OCI-LY1 (cell line): ENCODE data around the gene TPO.
"Not testable (repeated sequence)": the region's sequence is repeated elsewhere in the genome, so short reads cannot be mapped to it uniquely, and the experiment has no call there.

Experiments
- H2AFZ ChIP-seq: fragments of 200-600 bp; sonication (generic), shearing (Covaris generic); 2 replicates; pipeline ENCODE4 v1.6.0; 2014; ENCODE audit warnings: antibody characterized with exemption, mild to moderate bottlenecking, low read length
- H3F3A ChIP-seq: fragments of 200-600 bp; sonication (generic), shearing (Covaris generic); 2 replicates; pipeline ENCODE4 v1.6.0; 2014; ENCODE audit warnings: mild to moderate bottlenecking, antibody characterized with exemption, low read length, moderate library complexity; ENCODE audit not compliant: insufficient read depth
- H3K27ac ChIP-seq: fragments of 200-600 bp; sonication (generic); 2 replicates; pipeline ENCODE4 v1.5.1; 2014; ENCODE audit warnings: low read length, mixed run types, mild to moderate bottlenecking, low read depth; ENCODE audit not compliant: poor library complexity, severe bottlenecking
- H3K27me3 ChIP-seq: fragments of 200-600 bp; sonication (generic); 2 replicates; pipeline ENCODE4 v1.6.0; 2014; ENCODE audit warnings: antibody characterized with exemption, mild to moderate bottlenecking, low read length, moderate library complexity; ENCODE audit not compliant: insufficient read depth
- H3K36me3 ChIP-seq: fragments of 200-600 bp; sonication (generic); 2 replicates; pipeline ENCODE4 v1.6.1; 2014; ENCODE audit warnings: mild to moderate bottlenecking, antibody characterized with exemption, low read length, moderate library complexity, mixed read lengths; ENCODE audit not compliant: insufficient read depth
- H3K4me1 ChIP-seq: fragments of 200-600 bp; sonication (generic); 2 replicates; pipeline ENCODE4 v1.5.1; 2014; ENCODE audit warnings: mild to moderate bottlenecking, low read length, moderate library complexity; ENCODE audit not compliant: insufficient read depth, severe bottlenecking
- H3K4me2 ChIP-seq: fragments of 200-600 bp; sonication (generic), shearing (Covaris generic); 2 replicates; pipeline ENCODE4 v1.6.1; 2014; ENCODE audit warnings: low read length
- H3K4me3 ChIP-seq: fragments of 200-600 bp; sonication (generic); 2 replicates; pipeline ENCODE4 v1.5.1; 2014; ENCODE audit warnings: low read length, low read depth, mild to moderate bottlenecking, mixed read lengths; ENCODE audit not compliant: poor library complexity, severe bottlenecking
- H3K79me2 ChIP-seq: fragments of 200-600 bp; shearing (Covaris generic); 2 replicates; pipeline ENCODE4 v1.6.1; 2016; ENCODE audit warnings: mixed run types, low read length, mixed read lengths; ENCODE audit not compliant: insufficient read depth
- H3K9ac ChIP-seq: fragments of 200-600 bp; sonication (generic), shearing (Covaris generic); 2 replicates; pipeline ENCODE4 v1.6.1; 2014; ENCODE audit warnings: mild to moderate bottlenecking, low read length, mixed read lengths
- H3K9me2 ChIP-seq: fragments of 200-600 bp; sonication (generic), shearing (Covaris generic); 2 replicates; pipeline ENCODE4 v1.6.1; 2014; ENCODE audit warnings: low read depth, mild to moderate bottlenecking, low read length, mixed read lengths
- H3K9me3 ChIP-seq: fragments of 200-600 bp; shearing (Covaris generic); 2 replicates; pipeline ENCODE4 v1.6.1; 2014; ENCODE audit warnings: low read length, mixed read lengths
- H4K20me1 ChIP-seq: fragments of 200-600 bp; sonication (generic), shearing (Covaris generic); 2 replicates; pipeline ENCODE4 v1.6.0; 2016; ENCODE audit warnings: mild to moderate bottlenecking, low read length; ENCODE audit not compliant: insufficient read depth
- EZH2 ChIP-seq: fragments of 200-600 bp; sonication (generic), shearing (Covaris generic); IDR thresholded peaks from 2 replicates; pipeline ENCODE4 v1.8.0; 2017; ENCODE audit warnings: borderline replicate concordance, mixed run types, mild to moderate bottlenecking, antibody characterized with exemption, low read length, moderate library complexity, mixed read lengths
- TF ChIP-seq, protein P1 (sequence below): fragments of 200-600 bp; sonication (generic), shearing (Covaris generic); IDR thresholded peaks from 2 replicates; pipeline ENCODE4 v1.5.1; 2017; ENCODE audit warnings: mild to moderate bottlenecking, antibody characterized with exemption, low read length, moderate library complexity, mixed read lengths

Gene TPO

GRCh38 chr2:1567556-1568344, 154.5 kb downstream of the TPO start:
- Histone ChIP-seq H3K79me2 (no peaks in the 10 kb centered on the region), H3K4me2 (no peak overlapping the region), H4K20me1 (no peaks in the 10 kb centered on the region), H3K27me3 (no peaks in the 10 kb centered on the region), H3K9me3 (no peaks in the 10 kb centered on the region), H3F3A (no peaks in the 10 kb centered on the region), H3K27ac (no peak overlapping the region), H3K9ac (no peak overlapping the region), H3K36me3 (no peaks in the 10 kb centered on the region), H3K9me2 (no peaks in the 10 kb centered on the region), H2AFZ (no peak overlapping the region), H3K4me1 (no peaks in the 10 kb centered on the region), H3K4me3 (no peak overlapping the region)
- TF ChIP-seq EZH2 = no peak
- TF ChIP-seq, protein P1, sequence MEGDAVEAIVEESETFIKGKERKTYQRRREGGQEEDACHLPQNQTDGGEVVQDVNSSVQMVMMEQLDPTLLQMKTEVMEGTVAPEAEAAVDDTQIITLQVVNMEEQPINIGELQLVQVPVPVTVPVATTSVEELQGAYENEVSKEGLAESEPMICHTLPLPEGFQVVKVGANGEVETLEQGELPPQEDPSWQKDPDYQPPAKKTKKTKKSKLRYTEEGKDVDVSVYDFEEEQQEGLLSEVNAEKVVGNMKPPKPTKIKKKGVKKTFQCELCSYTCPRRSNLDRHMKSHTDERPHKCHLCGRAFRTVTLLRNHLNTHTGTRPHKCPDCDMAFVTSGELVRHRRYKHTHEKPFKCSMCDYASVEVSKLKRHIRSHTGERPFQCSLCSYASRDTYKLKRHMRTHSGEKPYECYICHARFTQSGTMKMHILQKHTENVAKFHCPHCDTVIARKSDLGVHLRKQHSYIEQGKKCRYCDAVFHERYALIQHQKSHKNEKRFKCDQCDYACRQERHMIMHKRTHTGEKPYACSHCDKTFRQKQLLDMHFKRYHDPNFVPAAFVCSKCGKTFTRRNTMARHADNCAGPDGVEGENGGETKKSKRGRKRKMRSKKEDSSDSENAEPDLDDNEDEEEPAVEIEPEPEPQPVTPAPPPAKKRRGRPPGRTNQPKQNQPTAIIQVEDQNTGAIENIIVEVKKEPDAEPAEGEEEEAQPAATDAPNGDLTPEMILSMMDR = no peak

GRCh38 chr2:1568345-1568668, 155.0 kb downstream of the TPO start:
- not testable (repeated sequence) for H3K9ac ChIP-seq

GRCh38 chr2:1569879-1570450, 156.7 kb downstream of the TPO start:
- H3K36me3 ChIP-seq = no peaks in the 10 kb centered on the region
- no peak overlapping the region for H3K27ac ChIP-seq
- no peaks in the 10 kb centered on the region for H3F3A ChIP-seq
- no peaks in the 10 kb centered on the region for H3K27me3 ChIP-seq
- no peak for TF ChIP-seq EZH2
- TF ChIP-seq, protein P1 = no peak
- no peaks in the 10 kb centered on the region for H3K9me3 ChIP-seq
- H3K4me3 ChIP-seq = no peak overlapping the region
- no peaks in the 10 kb centered on the region for H3K4me1 ChIP-seq
- no peak overlapping the region for H3K4me2 ChIP-seq
- no peaks in the 10 kb centered on the region for H3K9me2 ChIP-seq
- no peak overlapping the region for H2AFZ ChIP-seq
- no peaks in the 10 kb centered on the region for H3K79me2 ChIP-seq
- H4K20me1 ChIP-seq = no peaks in the 10 kb centered on the region
- H3K9ac ChIP-seq = no peak overlapping the region

More at GRCh38 chr2:1568345-1568668, 155.0 kb downstream of the TPO start:
- H3F3A ChIP-seq, H3K27me3 ChIP-seq, H3K36me3 ChIP-seq, H3K4me1 ChIP-seq, H3K4me2 ChIP-seq, H3K27ac ChIP-seq, H3K79me2 ChIP-seq, H2AFZ ChIP-seq, H3K9me2 ChIP-seq, H3K4me3 ChIP-seq, H3K9me3 ChIP-seq, H4K20me1 ChIP-seq: not testable (repeated sequence)
